GM23338 (cell line): Measurements from ENCODE around the gene SETD1A.

Source experiments
- CREB1 ChIP-seq: fragments of 250-450 bp; sonication (Bioruptor Pico); IDR thresholded peaks from 2 replicates; pipeline ENCODE4 v1.5.0; 2020; ENCODE audit warnings: low read depth, mild to moderate bottlenecking, moderate library complexity
- EZH2 ChIP-seq: fragments of 200-600 bp; sonication (generic); IDR thresholded peaks from one replicate; pipeline ENCODE4 v1.8.0; 2017; ENCODE audit warnings: antibody characterized with exemption, mild to moderate bottlenecking, low read depth; ENCODE audit not compliant: unreplicated experiment
- EZH2phosphoT487 ChIP-seq: fragments of 200-600 bp; sonication (generic); IDR thresholded peaks from one replicate; pipeline ENCODE4 v1.8.1; 2018; ENCODE audit warnings: antibody characterized with exemption; ENCODE audit not compliant: unreplicated experiment
- POLR2AphosphoS5 ChIP-seq: IDR thresholded peaks from 2 replicates; pipeline ENCODE4 v1.6.1; 2016; ENCODE audit warnings: antibody characterized with exemption, low read depth
- TF ChIP-seq, protein P1 (sequence below), 2 experiments: fragments of 200-600 bp in 1 of 2; sonication (generic) in 1 of 2; conservative IDR thresholded peaks; 2 replicates each; pipeline versions ENCODE4 v1.5.1 to v1.6.1; 2016 to 2017; ENCODE audit warnings: antibody characterized with exemption in 2 of 2, low read depth in 2 of 2, mild to moderate bottlenecking in 2 of 2, moderate library complexity in 1 of 2

DNA sequence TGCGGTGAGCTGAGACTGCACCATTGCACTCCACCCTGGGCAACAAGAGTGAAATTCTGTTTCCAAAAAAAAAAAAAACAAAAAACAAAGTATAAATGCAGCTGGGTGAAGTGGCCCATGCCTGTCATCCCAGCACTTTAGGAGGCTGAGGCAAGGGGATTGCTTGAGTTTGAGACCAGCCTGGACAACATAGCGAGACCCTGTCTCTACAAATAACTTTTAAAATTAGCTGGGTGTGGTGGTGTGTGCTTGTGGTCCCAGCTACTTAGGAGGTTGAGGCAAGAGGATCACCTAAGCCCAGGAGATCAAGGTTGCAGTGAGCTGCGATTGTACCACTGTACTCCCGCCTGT lies 65.7 kb downstream of the SETD1A start:
- TF ChIP-seq, protein P1, sequence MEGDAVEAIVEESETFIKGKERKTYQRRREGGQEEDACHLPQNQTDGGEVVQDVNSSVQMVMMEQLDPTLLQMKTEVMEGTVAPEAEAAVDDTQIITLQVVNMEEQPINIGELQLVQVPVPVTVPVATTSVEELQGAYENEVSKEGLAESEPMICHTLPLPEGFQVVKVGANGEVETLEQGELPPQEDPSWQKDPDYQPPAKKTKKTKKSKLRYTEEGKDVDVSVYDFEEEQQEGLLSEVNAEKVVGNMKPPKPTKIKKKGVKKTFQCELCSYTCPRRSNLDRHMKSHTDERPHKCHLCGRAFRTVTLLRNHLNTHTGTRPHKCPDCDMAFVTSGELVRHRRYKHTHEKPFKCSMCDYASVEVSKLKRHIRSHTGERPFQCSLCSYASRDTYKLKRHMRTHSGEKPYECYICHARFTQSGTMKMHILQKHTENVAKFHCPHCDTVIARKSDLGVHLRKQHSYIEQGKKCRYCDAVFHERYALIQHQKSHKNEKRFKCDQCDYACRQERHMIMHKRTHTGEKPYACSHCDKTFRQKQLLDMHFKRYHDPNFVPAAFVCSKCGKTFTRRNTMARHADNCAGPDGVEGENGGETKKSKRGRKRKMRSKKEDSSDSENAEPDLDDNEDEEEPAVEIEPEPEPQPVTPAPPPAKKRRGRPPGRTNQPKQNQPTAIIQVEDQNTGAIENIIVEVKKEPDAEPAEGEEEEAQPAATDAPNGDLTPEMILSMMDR (conservative IDR thresholded peaks at IDR 0.05; ENCODE audit: low read depth in 2 of 2) = no peak
- TF ChIP-seq EZH2phosphoT487 (no peak), POLR2AphosphoS5 (no peak), CREB1 (no peak), EZH2 (no peak)
